Measurements from ENCODE around the gene TBXAS1.

- TF ChIP-seq, protein P1, sequence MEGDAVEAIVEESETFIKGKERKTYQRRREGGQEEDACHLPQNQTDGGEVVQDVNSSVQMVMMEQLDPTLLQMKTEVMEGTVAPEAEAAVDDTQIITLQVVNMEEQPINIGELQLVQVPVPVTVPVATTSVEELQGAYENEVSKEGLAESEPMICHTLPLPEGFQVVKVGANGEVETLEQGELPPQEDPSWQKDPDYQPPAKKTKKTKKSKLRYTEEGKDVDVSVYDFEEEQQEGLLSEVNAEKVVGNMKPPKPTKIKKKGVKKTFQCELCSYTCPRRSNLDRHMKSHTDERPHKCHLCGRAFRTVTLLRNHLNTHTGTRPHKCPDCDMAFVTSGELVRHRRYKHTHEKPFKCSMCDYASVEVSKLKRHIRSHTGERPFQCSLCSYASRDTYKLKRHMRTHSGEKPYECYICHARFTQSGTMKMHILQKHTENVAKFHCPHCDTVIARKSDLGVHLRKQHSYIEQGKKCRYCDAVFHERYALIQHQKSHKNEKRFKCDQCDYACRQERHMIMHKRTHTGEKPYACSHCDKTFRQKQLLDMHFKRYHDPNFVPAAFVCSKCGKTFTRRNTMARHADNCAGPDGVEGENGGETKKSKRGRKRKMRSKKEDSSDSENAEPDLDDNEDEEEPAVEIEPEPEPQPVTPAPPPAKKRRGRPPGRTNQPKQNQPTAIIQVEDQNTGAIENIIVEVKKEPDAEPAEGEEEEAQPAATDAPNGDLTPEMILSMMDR (IDR thresholded peaks at IDR 0.05 in 4 of 5, conservative IDR thresholded peaks at IDR 0.05 in 1 of 5): no peak
- no peak for TF ChIP-seq POLR2A (IDR thresholded peaks at IDR 0.05)
Measured at GRCh38 chr7:140068033-140068432, 239.0 kb downstream of the TBXAS1 start.

Measured in gastrocnemius medialis (tissue), 4 donors.